MM.1S (cell line): ENCODE data around the gene EML6.

Experiments used
- DNase-seq: peaks from one replicate; pipeline ENCODE4 v3.0.0-alpha.2; 2015
- H2AFZ ChIP-seq: fragments of 300-600 bp; sonication (generic); 2 replicates; pipeline ENCODE4 v1.6.0; 2016; ENCODE audit warnings: antibody characterized with exemption, low read length
- H3F3A ChIP-seq: fragments of 300-600 bp; sonication (generic); 2 replicates; pipeline ENCODE4 v1.6.1; 2016; ENCODE audit warnings: mild to moderate bottlenecking, antibody characterized with exemption, low read length, moderate library complexity, mixed read lengths; ENCODE audit not compliant: insufficient read depth
- H3K27ac ChIP-seq: fragments of 300-600 bp; sonication (generic); 2 replicates; pipeline ENCODE4 v1.5.1; 2016; ENCODE audit warnings: mild to moderate bottlenecking, low read length
- H3K27me3 ChIP-seq: fragments of 300-600 bp; sonication (generic); replicated peaks from 2 replicates; pipeline ENCODE4 v1.6.0; 2016; ENCODE audit warnings: low read length; ENCODE audit not compliant: insufficient read depth
- H3K36me3 ChIP-seq: fragments of 300-600 bp; sonication (generic); replicated peaks from 2 replicates; pipeline ENCODE4 v1.6.1; 2016; ENCODE audit warnings: mild to moderate bottlenecking, low read length, mixed read lengths; ENCODE audit not compliant: insufficient read depth
- H3K4me1 ChIP-seq: fragments of 300-600 bp; sonication (generic); 2 replicates; pipeline ENCODE4 v1.6.1; 2016; ENCODE audit warnings: low read length, mixed read lengths
- H3K4me2 ChIP-seq: fragments of 300-600 bp; sonication (generic); 2 replicates; pipeline ENCODE4 v1.6.0; 2016; ENCODE audit warnings: low read depth, low read length
- H3K4me3 ChIP-seq: fragments of 300-600 bp; sonication (generic); 2 replicates; pipeline ENCODE4 v1.5.1; 2016; ENCODE audit warnings: low read length, mixed read lengths
- H3K79me2 ChIP-seq: fragments of 300-600 bp; sonication (generic); 2 replicates; pipeline ENCODE4 v1.6.1; 2016; ENCODE audit warnings: mixed run types, low read length, mixed read lengths
- H3K9ac ChIP-seq: fragments of 300-600 bp; sonication (generic); 2 replicates; pipeline ENCODE4 v1.6.1; 2016; ENCODE audit warnings: low read length, mixed read lengths
- H3K9me2 ChIP-seq: fragments of 300-600 bp; sonication (generic); replicated peaks from 2 replicates; pipeline ENCODE4 v1.6.1; 2016; ENCODE audit warnings: mild to moderate bottlenecking, low read length, mixed read lengths; ENCODE audit not compliant: insufficient read depth
- H3K9me3 ChIP-seq: fragments of 300-600 bp; sonication (generic); replicated peaks from 2 replicates; pipeline ENCODE4 v1.6.1; 2016; ENCODE audit warnings: mild to moderate bottlenecking, low read length, mixed read lengths; ENCODE audit not compliant: insufficient read depth
- H4K20me1 ChIP-seq: fragments of 300-600 bp; sonication (generic); 2 replicates; pipeline ENCODE4 v1.6.1; 2016; ENCODE audit warnings: mild to moderate bottlenecking, low read length, moderate library complexity, mixed read lengths; ENCODE audit not compliant: insufficient read depth
- CTCF ChIP-seq: fragments of 300-600 bp; sonication (generic); IDR thresholded peaks from 2 replicates; pipeline ENCODE4 v1.5.1; 2016; ENCODE audit warnings: antibody characterized with exemption, low read length, mixed read lengths
- EZH2 ChIP-seq: fragments of 300-600 bp; sonication (generic); optimal IDR thresholded peaks from 2 replicates; pipeline ENCODE3; 2017; ENCODE audit warnings: low read depth, mild to moderate bottlenecking, antibody characterized with exemption, low read length, mixed read lengths
- EZH2phosphoT487 ChIP-seq: fragments of 300-600 bp; sonication (generic); IDR thresholded peaks from 2 replicates; pipeline ENCODE4 v1.6.1; 2018; ENCODE audit warnings: antibody characterized with exemption, low read length

Gene EML6

GRCh38 chr2:54831480-54831879, 108.0 kb downstream of the EML6 start:
- TF ChIP-seq CTCF (no peak), EZH2 (no peak), EZH2phosphoT487 (no peak)
- no peaks in the 10 kb centered on the region for H3K9me3 ChIP-seq
- H3K27ac ChIP-seq, result no peak overlapping the region
- DNase-seq, result no peak
- no peak overlapping the region for H2AFZ ChIP-seq
- H3F3A ChIP-seq, result no peaks in the 10 kb centered on the region
- no peaks in the 10 kb centered on the region for H3K9me2 ChIP-seq
- H3K9ac ChIP-seq, result no peak overlapping the region
- no peak overlapping the region for H3K4me2 ChIP-seq
- no peak overlapping the region for H3K4me3 ChIP-seq
- H3K4me1 ChIP-seq, result no peaks in the 10 kb centered on the region
- H3K79me2 ChIP-seq, result no peaks in the 10 kb centered on the region
- H3K36me3 ChIP-seq, result no peaks in the 10 kb centered on the region
- H4K20me1 ChIP-seq, result no peaks in the 10 kb centered on the region
- no peaks in the 10 kb centered on the region for H3K27me3 ChIP-seq

- H3K27me3 ChIP-seq, result no peaks in the 10 kb centered on the region
- DNase-seq, result no peak
- H3K4me3 ChIP-seq, result no peak overlapping the region
- H3K4me1 ChIP-seq, result no peaks in the 10 kb centered on the region
- no peak overlapping the region for H2AFZ ChIP-seq
- H3K4me2 ChIP-seq, result no peak overlapping the region
- H3K36me3 ChIP-seq, result no peaks in the 10 kb centered on the region
- no peaks in the 10 kb centered on the region for H4K20me1 ChIP-seq
- H3F3A ChIP-seq, result no peaks in the 10 kb centered on the region
- TF ChIP-seq EZH2 (no peak), EZH2phosphoT487 (no peak), CTCF (no peak)
- no peaks in the 10 kb centered on the region for H3K9me2 ChIP-seq
- H3K9ac ChIP-seq, result no peak overlapping the region
- H3K9me3 ChIP-seq, result no peaks in the 10 kb centered on the region
- no peaks in the 10 kb centered on the region for H3K79me2 ChIP-seq
- H3K27ac ChIP-seq, result no peak overlapping the region
Measured at GRCh38 chr2:54834721-54835120, 111.3 kb downstream of the EML6 start.

- no peak overlapping the region for H3K4me2 ChIP-seq
- no peak for TF ChIP-seq CTCF
- TF ChIP-seq EZH2, result no peak
- TF ChIP-seq EZH2phosphoT487, result no peak
- no peaks in the 10 kb centered on the region for H4K20me1 ChIP-seq
Measured at GRCh38 chr2:54836477-54836876, 113.0 kb downstream of the EML6 start.

More at GRCh38 chr2:54836477-54836876, 113.0 kb downstream of the EML6 start:
- Histone ChIP-seq H3K9me3 (no peaks in the 10 kb centered on the region), H3K79me2 (no peaks in the 10 kb centered on the region), H3K4me1 (no peaks in the 10 kb centered on the region), H3K27me3 (no peaks in the 10 kb centered on the region), H2AFZ (no peak overlapping the region), H3K36me3 (no peaks in the 10 kb centered on the region), H3K27ac (no peak overlapping the region), H3K9ac (no peak overlapping the region), H3K4me3 (no peak overlapping the region), H3K9me2 (no peaks in the 10 kb centered on the region), H3F3A (no peaks in the 10 kb centered on the region)
- DNase-seq, result no peak
